Liver (tissue), 9 donors: Measurements from ENCODE around the gene TADA2A. TPM values are rescaled to one million over a fixed set of nuclear protein-coding genes. Genes with fewer than 3 reads are reported as not detected.

Experiments used
- DNase-seq: peaks from one replicate; pipeline ENCODE4 v3.0.0-alpha.2; 2017; ENCODE audit warnings: low spot score
- H3K27ac ChIP-seq, 2 donors: one replicate each; pipeline ENCODE4 v1.7.0; 2013; ENCODE audit warnings: inconsistent platforms in 2 of 2, low read length in 2 of 2, control low read depth in 1 of 2, low read depth in 1 of 2, mild to moderate bottlenecking in 1 of 2
- H3K27me3 ChIP-seq, 4 donors: one replicate each; pipeline versions ENCODE4 v1.6.1 to v1.7.0; 2013; ENCODE audit warnings: low read length in 3 of 4, inconsistent platforms in 1 of 4, mild to moderate bottlenecking in 1 of 4, moderate library complexity in 1 of 4; ENCODE audit not compliant: control insufficient read depth in 4 of 4, insufficient read depth in 4 of 4
- H3K36me3 ChIP-seq, 4 donors: one replicate each; pipeline versions ENCODE4 v1.6.1 to v1.7.0; 2013; ENCODE audit warnings: low read length in 3 of 4, mild to moderate bottlenecking in 3 of 4, low read depth in 1 of 4, moderate library complexity in 1 of 4; ENCODE audit not compliant: control insufficient read depth in 4 of 4, insufficient read depth in 3 of 4
- H3K4me1 ChIP-seq, 4 donors: one replicate each; pipeline versions ENCODE4 v1.6.1 to v1.7.0; 2013; ENCODE audit warnings: low read length in 3 of 4, mild to moderate bottlenecking in 3 of 4, moderate library complexity in 1 of 4; ENCODE audit not compliant: control insufficient read depth in 4 of 4, insufficient read depth in 4 of 4
- H3K4me3 ChIP-seq, 3 donors: one replicate each; pipeline versions ENCODE4 v1.6.1 to v1.7.0; 2013; ENCODE audit warnings: low read length in 3 of 3, control low read depth in 1 of 3, low read depth in 1 of 3, mild to moderate bottlenecking in 1 of 3
- H3K9ac ChIP-seq, 2 donors: one replicate each; pipeline ENCODE4 v1.7.0; 2013; ENCODE audit warnings: low read length in 2 of 2, mild to moderate bottlenecking in 2 of 2, moderate library complexity in 2 of 2, control low read depth in 1 of 2, low read depth in 1 of 2
- H3K9me3 ChIP-seq, 4 donors: one replicate each; pipeline versions ENCODE4 v1.6.1 to v1.7.0; 2013; ENCODE audit warnings: low read length in 3 of 4; ENCODE audit not compliant: control insufficient read depth in 4 of 4
- EGR1 ChIP-seq, 2 donors: IDR thresholded peaks; 2 replicates each; pipeline ENCODE4 v1.6.1; 2016 to 2018; ENCODE audit warnings: antibody characterized with exemption in 2 of 2, low read depth in 2 of 2
- FOXA1 ChIP-seq: IDR thresholded peaks from 2 replicates; pipeline ENCODE4 v1.6.1; 2016; ENCODE audit warnings: antibody characterized with exemption
- FOXA2 ChIP-seq: IDR thresholded peaks from 2 replicates; pipeline ENCODE4 v1.6.1; 2016; ENCODE audit warnings: antibody characterized with exemption
- GABPA ChIP-seq, 2 donors: IDR thresholded peaks in 1 of 2; conservative IDR thresholded peaks in 1 of 2; 2 replicates each; pipeline ENCODE4 v1.6.1; 2016; ENCODE audit warnings: antibody characterized with exemption in 2 of 2, mild to moderate bottlenecking in 1 of 2, moderate library complexity in 1 of 2
- HNF4G ChIP-seq: IDR thresholded peaks from 2 replicates; pipeline ENCODE4 v1.6.1; 2016; ENCODE audit warnings: antibody characterized with exemption
- NR2F2 ChIP-seq: IDR thresholded peaks from 2 replicates; pipeline ENCODE4 v1.6.1; 2016; ENCODE audit warnings: antibody characterized with exemption
- RXRA ChIP-seq, 2 donors: IDR thresholded peaks; 2 replicates each; pipeline ENCODE4 v1.6.1; 2017 to 2018; ENCODE audit warnings: antibody characterized with exemption in 2 of 2, mild to moderate bottlenecking in 1 of 2
- SP1 ChIP-seq: IDR thresholded peaks from 2 replicates; pipeline ENCODE4 v1.6.1; 2018; ENCODE audit warnings: antibody characterized with exemption, mild to moderate bottlenecking
- TAF1 ChIP-seq: conservative IDR thresholded peaks from 2 replicates; pipeline ENCODE4 v1.6.1; 2016; ENCODE audit warnings: antibody characterized with exemption, mild to moderate bottlenecking
- WGBS: extraction: QIAGEN DNeasy Blood & Tissue Kit; methylation state at CpG from one replicate; pipeline ENCODE4 v1.1.7; 2013; 5-methylcytosine and 5-hydroxymethylcytosine counted together
- polyA plus RNA-seq, 2 donors: library from polyadenylated mRNA; stranded (reverse) in 1 of 2; unstranded in 1 of 2; fragments of 200-250 nt in 1 of 2; fragments of >200 nt in 1 of 2; fragmentation: Nextera tagmentation in 1 of 2; extraction: Ambion mirVana in 1 of 2; gene quantifications; one replicate each; pipeline versions ENCODE4 v1.2.1 to v1.2.3, GENCODE V29; 2013 to 2015
- total RNA-seq, 2 donors: library from RNA; depleted of rRNA; stranded (reverse); fragments of >200 nt; gene quantifications; one replicate each; pipeline ENCODE4 v1.2.3, GENCODE V29; 2014
- TF ChIP-seq, protein P1 (sequence below): IDR thresholded peaks from 2 replicates; pipeline ENCODE4 v1.6.1; 2016; ENCODE audit warnings: antibody characterized with exemption, mild to moderate bottlenecking
- TF ChIP-seq, protein P2 (sequence below): IDR thresholded peaks from 2 replicates; pipeline ENCODE4 v1.6.1; 2016; ENCODE audit warnings: antibody characterized with exemption
- TF ChIP-seq, protein P3 (sequence below): IDR thresholded peaks from 2 replicates; pipeline ENCODE4 v1.6.1; 2016; ENCODE audit warnings: antibody characterized with exemption
- donor health status: healthy.
- donor health status: healthy.
- donor health status: healthy.
- donor health status: healthy.
- donor health status: healthy.

TADA2A gene
- total and polyA plus RNA-seq, 4 donors: 2.8 to 13.4 (median 8.2) TPM

DNA sequence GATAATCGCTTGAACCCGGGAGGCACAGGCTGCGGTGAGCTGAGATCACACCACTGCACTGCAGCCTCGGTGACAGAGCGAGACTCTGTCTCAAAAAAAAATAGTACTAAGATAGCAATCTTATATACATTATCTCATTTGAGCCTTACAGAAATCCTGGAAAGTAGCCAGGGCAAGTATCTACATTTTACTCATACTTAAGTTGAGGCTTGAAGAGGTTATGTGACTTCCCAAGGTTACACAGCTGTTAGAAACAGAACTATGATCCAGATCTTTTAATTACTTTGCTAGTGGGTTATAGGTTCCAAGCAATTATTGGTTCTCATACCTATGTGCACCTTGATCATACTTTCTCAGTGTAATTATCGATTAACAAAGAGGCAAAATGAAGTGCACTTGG, 15.5 kb upstream of the TADA2A start:
- Histone ChIP-seq H3K36me3 (no peaks in the 10 kb centered on the region), H3K9ac (no peak overlapping the region), H3K4me1 (no peaks in the 10 kb centered on the region), H3K4me3 (no peak overlapping the region), H3K27ac (no peak overlapping the region), H3K27me3 (no peaks in the 10 kb centered on the region), H3K9me3 (no peaks in the 10 kb centered on the region)
- DNase-seq: no peak
- no peak for TF ChIP-seq RXRA (IDR thresholded peaks at IDR 0.05)
- no peak for TF ChIP-seq EGR1 (IDR thresholded peaks at IDR 0.05; ENCODE audit: low read depth in 2 of 2)
- 97% methylated on average over 6 of the region's 6 CpGs for WGBS

DNA sequence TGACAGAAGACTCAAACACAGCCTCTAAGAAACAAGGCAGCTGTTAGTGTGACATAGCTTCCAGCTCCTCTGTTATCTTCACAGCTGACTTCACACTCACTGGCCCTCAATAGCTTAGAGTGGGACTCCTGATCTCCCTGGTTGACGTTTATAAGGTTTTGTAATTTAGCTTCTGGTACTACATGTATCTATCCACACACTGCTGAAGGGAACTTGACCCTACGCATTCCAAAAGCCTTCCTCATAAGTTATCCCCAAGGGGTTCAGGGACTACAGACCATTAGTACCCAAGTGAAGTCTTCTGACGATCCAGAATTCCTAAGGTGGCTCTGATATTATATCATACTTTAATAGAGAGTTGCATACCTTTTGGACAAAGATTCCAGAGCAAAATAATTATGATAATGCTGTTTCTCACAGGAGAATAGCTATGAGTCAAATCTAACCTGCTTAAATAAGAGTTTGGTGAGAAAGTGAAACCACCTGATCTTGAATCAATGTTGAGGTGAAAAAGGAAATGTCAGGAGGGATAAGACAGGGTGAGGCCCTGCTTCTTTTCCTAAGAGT, 14.6 kb upstream of the TADA2A start:
- TF ChIP-seq FOXA1 (no peak), EGR1 (IDR thresholded peaks at IDR 0.05; ENCODE audit: low read depth in 2 of 2) (no peak), RXRA (IDR thresholded peaks at IDR 0.05) (no peak), HNF4G (no peak), NR2F2 (no peak), GABPA (IDR thresholded peaks at IDR 0.05 in 1 of 2, conservative IDR thresholded peaks at IDR 0.05 in 1 of 2) (no peak), SP1 (no peak)
- TF ChIP-seq, protein P1, sequence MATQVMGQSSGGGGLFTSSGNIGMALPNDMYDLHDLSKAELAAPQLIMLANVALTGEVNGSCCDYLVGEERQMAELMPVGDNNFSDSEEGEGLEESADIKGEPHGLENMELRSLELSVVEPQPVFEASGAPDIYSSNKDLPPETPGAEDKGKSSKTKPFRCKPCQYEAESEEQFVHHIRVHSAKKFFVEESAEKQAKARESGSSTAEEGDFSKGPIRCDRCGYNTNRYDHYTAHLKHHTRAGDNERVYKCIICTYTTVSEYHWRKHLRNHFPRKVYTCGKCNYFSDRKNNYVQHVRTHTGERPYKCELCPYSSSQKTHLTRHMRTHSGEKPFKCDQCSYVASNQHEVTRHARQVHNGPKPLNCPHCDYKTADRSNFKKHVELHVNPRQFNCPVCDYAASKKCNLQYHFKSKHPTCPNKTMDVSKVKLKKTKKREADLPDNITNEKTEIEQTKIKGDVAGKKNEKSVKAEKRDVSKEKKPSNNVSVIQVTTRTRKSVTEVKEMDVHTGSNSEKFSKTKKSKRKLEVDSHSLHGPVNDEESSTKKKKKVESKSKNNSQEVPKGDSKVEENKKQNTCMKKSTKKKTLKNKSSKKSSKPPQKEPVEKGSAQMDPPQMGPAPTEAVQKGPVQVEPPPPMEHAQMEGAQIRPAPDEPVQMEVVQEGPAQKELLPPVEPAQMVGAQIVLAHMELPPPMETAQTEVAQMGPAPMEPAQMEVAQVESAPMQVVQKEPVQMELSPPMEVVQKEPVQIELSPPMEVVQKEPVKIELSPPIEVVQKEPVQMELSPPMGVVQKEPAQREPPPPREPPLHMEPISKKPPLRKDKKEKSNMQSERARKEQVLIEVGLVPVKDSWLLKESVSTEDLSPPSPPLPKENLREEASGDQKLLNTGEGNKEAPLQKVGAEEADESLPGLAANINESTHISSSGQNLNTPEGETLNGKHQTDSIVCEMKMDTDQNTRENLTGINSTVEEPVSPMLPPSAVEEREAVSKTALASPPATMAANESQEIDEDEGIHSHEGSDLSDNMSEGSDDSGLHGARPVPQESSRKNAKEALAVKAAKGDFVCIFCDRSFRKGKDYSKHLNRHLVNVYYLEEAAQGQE: no peak
- TF ChIP-seq, protein P2, sequence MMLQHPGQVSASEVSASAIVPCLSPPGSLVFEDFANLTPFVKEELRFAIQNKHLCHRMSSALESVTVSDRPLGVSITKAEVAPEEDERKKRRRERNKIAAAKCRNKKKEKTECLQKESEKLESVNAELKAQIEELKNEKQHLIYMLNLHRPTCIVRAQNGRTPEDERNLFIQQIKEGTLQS: no peak
- no peak overlapping the region for H3K27ac ChIP-seq
- H3K4me1 ChIP-seq: no peaks in the 10 kb centered on the region
- H3K36me3 ChIP-seq: no peaks in the 10 kb centered on the region
- no peak overlapping the region for H3K4me3 ChIP-seq
- no peaks in the 10 kb centered on the region for H3K9me3 ChIP-seq
- H3K27me3 ChIP-seq: no peaks in the 10 kb centered on the region
- no peak for DNase-seq
- H3K9ac ChIP-seq: no peak overlapping the region
- WGBS: 83% methylated on average over 3 of the region's 3 CpGs

DNA sequence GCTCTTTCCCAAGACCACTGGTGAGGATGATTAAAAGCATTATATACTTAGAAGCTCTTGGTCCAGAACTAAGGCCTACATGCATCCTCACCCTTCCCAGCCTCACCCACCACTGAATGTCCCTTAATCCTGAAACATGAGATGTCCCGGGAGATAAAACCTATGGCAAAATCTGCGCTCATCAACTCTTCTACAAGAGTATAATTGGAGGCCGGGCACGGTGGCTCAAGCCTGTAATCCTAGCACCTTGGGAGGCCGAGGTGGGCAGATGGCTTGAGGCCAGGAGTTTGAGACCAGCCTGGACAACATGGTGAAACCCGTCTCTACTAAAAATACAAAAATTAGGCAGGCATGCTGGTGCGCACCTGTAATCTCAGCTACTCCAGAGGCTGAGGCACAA, 13.3 kb upstream of the TADA2A start:
- no peaks in the 10 kb centered on the region for H3K27me3 ChIP-seq
- no peak overlapping the region for H3K9ac ChIP-seq
- TF ChIP-seq SP1 (no peak), GABPA (IDR thresholded peaks at IDR 0.05 in 1 of 2, conservative IDR thresholded peaks at IDR 0.05 in 1 of 2) (no peak), TAF1 (no peak), FOXA2 (no peak), NR2F2 (no peak), RXRA (IDR thresholded peaks at IDR 0.05) (no peak)
- TF ChIP-seq, protein P3, sequence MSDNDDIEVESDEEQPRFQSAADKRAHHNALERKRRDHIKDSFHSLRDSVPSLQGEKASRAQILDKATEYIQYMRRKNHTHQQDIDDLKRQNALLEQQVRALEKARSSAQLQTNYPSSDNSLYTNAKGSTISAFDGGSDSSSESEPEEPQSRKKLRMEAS: no peak
- TF ChIP-seq, protein P2: no peak
- WGBS: 98% methylated on average over 7 of the region's 7 CpGs
- DNase-seq: no peak
- H3K27ac ChIP-seq: no peak overlapping the region
- no peak overlapping the region for H3K4me3 ChIP-seq
- H3K9me3 ChIP-seq: no peaks in the 10 kb centered on the region
- H3K4me1 ChIP-seq: peaks cover 0 to 3% (median 0%) of the 10 kb centered on the region in 4 donors
- H3K36me3 ChIP-seq: no peaks in the 10 kb centered on the region
